Caco-2 (cell line): ENCODE results near the gene SCIN. TPM values are rescaled to one million over a fixed set of nuclear protein-coding genes. Genes with fewer than 3 reads are reported as not detected.

Experiments used
- BruUV-seq: library from RNA; stranded (reverse); fragments of 400-500 nt; replicated peaks from 2 replicates; lab custom pipeline; 2021; lab: Mats Ljungman, UMichigan
- CTCF ChIA-PET: fragments of 300-600 bp; sonication (Branson Sonifier 250); formaldehyde crosslinking; loops from one replicate; lab custom pipeline; 2022; ENCODE audit warnings: antibody characterized with exemption; lab: Charles Lee
- POLR2A ChIA-PET: fragments of 300-600 bp; sonication (Branson Sonifier 250); formaldehyde crosslinking; loops from one replicate; lab custom pipeline; 2022; ENCODE audit warnings: antibody characterized with exemption; lab: Charles Lee
- DNase-seq, 2 experiments: peaks; one replicate each; pipeline versions ENCODE4 v3.0.0 to v3.0.0-alpha.2; 2020 to 2022
- H3K27me3 ChIP-seq: replicated peaks from 2 replicates; pipeline ENCODE4 v1.6.0; 2011; ENCODE audit warnings: low read length; ENCODE audit not compliant: control insufficient read depth, insufficient read depth
- H3K36me3 ChIP-seq: 2 replicates; pipeline ENCODE4 v1.5.1; 2011; ENCODE audit warnings: low read length; ENCODE audit not compliant: control insufficient read depth, insufficient read depth
- H3K4me1 ChIP-seq: fragments of 250-450 bp; sonication (Bioruptor Pico); 2 replicates; pipeline ENCODE4 v1.5.1; 2020; ENCODE audit warnings: mild to moderate bottlenecking
- H3K4me3 ChIP-seq: 2 replicates; pipeline ENCODE4 v1.5.1; 2011; ENCODE audit warnings: low read depth, mild to moderate bottlenecking, control low read depth, low read length
- H3K9me3 ChIP-seq: fragments of 250-450 bp; sonication (Bioruptor Pico); 2 replicates; pipeline ENCODE4 v1.5.1; 2020; ENCODE audit warnings: mild to moderate bottlenecking, moderate library complexity
- H3K27ac Mint-ChIP-seq: one replicate; pipeline ENCODE4 v1.8.0; 2022; ENCODE audit warnings: mixed read lengths; ENCODE audit not compliant: unreplicated experiment
- H3K27me3 Mint-ChIP-seq: one replicate; pipeline ENCODE4 v1.8.0; 2022; ENCODE audit warnings: mixed read lengths; ENCODE audit not compliant: insufficient read depth, unreplicated experiment
- H3K36me3 Mint-ChIP-seq: one replicate; pipeline ENCODE4 v1.8.0; 2022; ENCODE audit warnings: mild to moderate bottlenecking, mixed read lengths; ENCODE audit not compliant: insufficient read depth, unreplicated experiment
- H3K4me1 Mint-ChIP-seq: one replicate; pipeline ENCODE4 v1.8.0; 2022; ENCODE audit warnings: low read depth, mixed read lengths; ENCODE audit not compliant: unreplicated experiment
- H3K4me3 Mint-ChIP-seq: one replicate; pipeline ENCODE4 v1.8.0; 2022; ENCODE audit warnings: mild to moderate bottlenecking, moderate library complexity, mixed read lengths; ENCODE audit not compliant: unreplicated experiment
- H3K9me3 Mint-ChIP-seq: one replicate; pipeline ENCODE4 v1.8.0; 2022; ENCODE audit warnings: mixed read lengths; ENCODE audit not compliant: unreplicated experiment
- CTCF ChIP-seq, 2 experiments: fragments of 200-600 bp in 1 of 2; IDR thresholded peaks; 1 replicate in 1 of 2; 2 replicates in 1 of 2; pipeline versions ENCODE4 v1.5.1 to v1.8.0; 2011 to 2022; ENCODE audit warnings: antibody characterized with exemption in 1 of 2, control low read depth in 1 of 2, inconsistent platforms in 1 of 2, low read depth in 1 of 2, low read length in 1 of 2, mild to moderate bottlenecking in 1 of 2, moderate library complexity in 1 of 2; ENCODE audit not compliant: insufficient read depth in 1 of 2, severe bottlenecking in 1 of 2, unreplicated experiment in 1 of 2
- intact Hi-C: fragments of 100-400 bp; cut with micrococcal nuclease; formaldehyde crosslinking; loops from one replicate; pipeline ENCODE4 v1.10.0; 2022; ENCODE audit not compliant: unreplicated experiment
- total RNA-seq: library from RNA; stranded (reverse); gene quantifications from 2 replicates; pipeline ENCODE4 v1.2.3, GENCODE V29; 2022

Gene SCIN
- total RNA-seq, 1 experiment from 2014 or later: 0.39 TPM

GRCh38 chr7:12674053-12674452, 103.5 kb downstream of the SCIN start:
- no peaks in the 10 kb centered on the region; the same call in 1 of the 2 replicates for H3K4me1 ChIP-seq
- H3K9me3 ChIP-seq: no peaks in the 10 kb centered on the region
- H3K27me3 Mint-ChIP-seq: no peaks in the 10 kb centered on the region
- no peak overlapping the region for H3K27ac Mint-ChIP-seq
- no peak for TF ChIP-seq CTCF (IDR thresholded peaks at IDR 0.05; ENCODE audit: insufficient read depth in 1 of 2, low read depth in 1 of 2, low read length in 1 of 2, severe bottlenecking in 1 of 2, unreplicated experiment in 1 of 2)
- no peaks in the 10 kb centered on the region for H3K27me3 ChIP-seq
- H3K4me3 ChIP-seq: no peak overlapping the region
- H3K36me3 Mint-ChIP-seq: no peaks in the 10 kb centered on the region
- H3K4me1 Mint-ChIP-seq: peaks cover 19% of the 10 kb centered on the region
- no TSS peak for BruUV-seq
- DNase-seq: no peak
- intact Hi-C loops: loop anchor here (10.0 kb wide), 1 partner anchor 1071 kb away; no protein-coding TSS in a partner anchor
- H3K36me3 ChIP-seq: no peaks in the 10 kb centered on the region
- H3K4me3 Mint-ChIP-seq: no peak overlapping the region
- POLR2A ChIA-PET: no interaction called here
- peaks cover 11% of the 10 kb centered on the region for H3K9me3 Mint-ChIP-seq
- CTCF ChIA-PET: interaction anchor here (1.5 kb wide), 1 partner anchor 13 kb away, joined by 12 read pairs; the partner anchor contains the start of gene ARL4A

GRCh38 chr7:12674861-12675260, 104.3 kb downstream of the SCIN start:
- Histone ChIP-seq H3K27me3 (no peaks in the 10 kb centered on the region), H3K4me1 (no peaks in the 10 kb centered on the region; the same call in 1 of the 2 replicates), H3K36me3 (no peaks in the 10 kb centered on the region), H3K4me3 (no peak overlapping the region), H3K9me3 (no peaks in the 10 kb centered on the region)
- H3K27ac Mint-ChIP-seq: no peak overlapping the region
- peak; percentile 44 to 59 for TF ChIP-seq CTCF (IDR thresholded peaks at IDR 0.05; ENCODE audit: insufficient read depth in 1 of 2, low read depth in 1 of 2, low read length in 1 of 2, severe bottlenecking in 1 of 2, unreplicated experiment in 1 of 2)
- no peaks in the 10 kb centered on the region for H3K36me3 Mint-ChIP-seq
- intact Hi-C loops: loop anchor here (10.0 kb wide), 1 partner anchor 1070 kb away; no protein-coding TSS in a partner anchor
- H3K27me3 Mint-ChIP-seq: no peaks in the 10 kb centered on the region
- peaks cover 19% of the 10 kb centered on the region for H3K4me1 Mint-ChIP-seq
- POLR2A ChIA-PET: interaction anchor here (1.3 kb wide), 1 partner anchor 12 kb away, joined by 7 read pairs; the partner anchor contains the start of gene ARL4A
- CTCF ChIA-PET: interaction anchor here (1.5 kb wide), 1 partner anchor 12 kb away, joined by 12 read pairs; the partner anchor contains the start of gene ARL4A
- DNase-seq: peak; percentile 49 to 72
- no peak overlapping the region for H3K4me3 Mint-ChIP-seq
- peaks cover 11% of the 10 kb centered on the region for H3K9me3 Mint-ChIP-seq
- BruUV-seq: no TSS peak

- no peak for DNase-seq
- Mint-ChIP-seq H3K9me3 (no peaks in the 10 kb centered on the region), H3K27me3 (no peaks in the 10 kb centered on the region), H3K4me1 (peaks cover 35% of the 10 kb centered on the region), H3K27ac (no peak overlapping the region), H3K4me3 (no peak overlapping the region), H3K36me3 (peaks cover 17% of the 10 kb centered on the region)
- no peaks in the 10 kb centered on the region for H3K9me3 ChIP-seq
- no peak overlapping the region for H3K4me3 ChIP-seq
- peak; percentile 7 to 26 for TF ChIP-seq CTCF (IDR thresholded peaks at IDR 0.05; ENCODE audit: insufficient read depth in 1 of 2, low read depth in 1 of 2, low read length in 1 of 2, severe bottlenecking in 1 of 2, unreplicated experiment in 1 of 2)
- H3K36me3 ChIP-seq: no peaks in the 10 kb centered on the region
- peaks cover 18% of the 10 kb centered on the region for H3K4me1 ChIP-seq
- CTCF ChIA-PET: interaction anchor here (1.3 kb wide), 1 partner anchor 491 kb away, joined by 4 read pairs; no protein-coding TSS in a partner anchor
- POLR2A ChIA-PET: no interaction called here
- H3K27me3 ChIP-seq: no peaks in the 10 kb centered on the region
- no TSS peak for BruUV-seq
- intact Hi-C loops: loop anchor here (1.0 to 10.0 kb wide), 2 partner anchors 579 to 841 kb away; no protein-coding TSS in a partner anchor
Measured at GRCh38 chr7:12683678-12684585, 113.4 kb downstream of the SCIN start.
